ENCODE data around the gene NDUFV2.

DNA sequence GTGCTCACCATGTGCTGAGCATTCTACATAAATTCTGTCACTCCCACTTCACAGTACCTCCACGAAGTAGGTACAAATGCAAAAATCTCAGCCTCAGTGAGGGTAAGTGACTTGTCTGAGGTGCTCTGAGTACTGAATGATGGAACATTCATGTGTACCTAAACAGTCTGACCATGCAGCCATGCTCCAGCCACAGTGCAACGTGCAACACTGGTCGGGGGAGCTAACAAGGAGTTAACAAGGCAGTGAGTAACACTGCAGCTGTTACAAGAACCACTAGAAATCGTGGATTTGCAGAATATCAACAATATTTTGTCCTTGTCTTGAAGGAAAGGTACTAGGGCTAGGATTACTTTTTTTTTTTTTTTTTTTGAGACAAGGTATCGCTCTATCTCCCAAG lies 36.6 kb upstream of the NDUFV2 start:
- TF ChIP-seq CTCF (IDR thresholded peaks at IDR 0.05) (no peak), POLR2A (IDR thresholded peaks at IDR 0.05) (no peak), EP300 (IDR thresholded peaks at IDR 0.05) (no peak)

Measured in tibial nerve (tissue), 4 donors.